K562 (cell line): Measurements from ENCODE around the gene ULK3. TPM values are rescaled to one million over a fixed set of nuclear protein-coding genes. Genes with fewer than 3 reads are reported as not detected.
A peak's percentile ranks its signal among the peaks of the same experiment; 100 is the strongest.

Experiments used
- BHLHE40 ChIP-seq: IDR thresholded peaks from 2 replicates; pipeline ENCODE4 v1.6.1; 2011; ENCODE audit warnings: low read length, improper control_type of control experiment
- E4F1 ChIP-seq: fragments of 250-450 bp; sonication (Bioruptor Pico); IDR thresholded peaks from 2 replicates; pipeline ENCODE4 v1.5.0; 2021; ENCODE audit warnings: mild to moderate bottlenecking, borderline replicate concordance
- GATAD2B ChIP-seq: fragments of 450-650 bp; IDR thresholded peaks from 2 replicates; pipeline ENCODE4 v1.6.1; 2017; ENCODE audit warnings: mild to moderate bottlenecking, borderline replicate concordance
- JUNB ChIP-seq: fragments of 450-650 bp; formaldehyde crosslinking; conservative IDR thresholded peaks from 2 replicates; pipeline ENCODE4 v1.4.0; 2020; ENCODE audit warnings: mild to moderate bottlenecking
- OTX1 ChIP-seq: fragments of 450-650 bp; formaldehyde crosslinking; IDR thresholded peaks from 2 replicates; pipeline ENCODE4 v1.4.0; 2022; ENCODE audit warnings: mild to moderate bottlenecking
- PRMT5 ChIP-seq: sonication (generic); formaldehyde crosslinking; IDR thresholded peaks from 2 replicates; pipeline ENCODE4 v1.5.0; 2020; ENCODE audit warnings: missing genetic modification reagents
- RHOXF2B ChIP-seq: fragments of 250-450 bp; sonication (Bioruptor Pico); conservative IDR thresholded peaks from 2 replicates; pipeline ENCODE4 v1.5.1; 2021
- RREB1 ChIP-seq: fragments of 250-450 bp; sonication (Bioruptor Pico); IDR thresholded peaks from 2 replicates; pipeline ENCODE4 v1.4.0; 2020
- SRF ChIP-seq, 2 experiments: fragments of 250-450, 450-650 bp in 1 of 2; sonication (Bioruptor Pico) in 1 of 2; sonication (generic) in 1 of 2; formaldehyde crosslinking; IDR thresholded peaks; 2 replicates each; pipeline versions ENCODE4 v1.5.0 to v1.5.1; 2020 to 2022; ENCODE audit warnings: mild to moderate bottlenecking in 1 of 2, missing genetic modification reagents in 1 of 2
- ZBTB2 ChIP-seq: fragments of 450-650 bp; IDR thresholded peaks from 2 replicates; pipeline ENCODE4 v1.6.1; 2016; ENCODE audit warnings: antibody characterized with exemption
- ZNF347 ChIP-seq: fragments of 450-650 bp; formaldehyde crosslinking; IDR thresholded peaks from 2 replicates; pipeline ENCODE4 v1.4.0; 2020; ENCODE audit warnings: low read depth, mild to moderate bottlenecking, moderate library complexity
- ZNF436 ChIP-seq: fragments of 250-450, 450-650 bp; sonication (Bioruptor Pico); formaldehyde crosslinking; IDR thresholded peaks from 2 replicates; pipeline ENCODE4 v1.7.0; 2020; ENCODE audit warnings: mild to moderate bottlenecking
- polyA plus RNA-seq, 8 experiments: library from polyadenylated mRNA; depleted of rRNA in 4 of 8; stranded (reverse) in 5 of 8; unstranded in 3 of 8; fragments of >200 nt; fragmentation: Nextera tagmentation in 2 of 8; fragmentation: Illumina TruSeq in 1 of 8; extraction: Ambion mirVana in 2 of 8; extraction: Trizol in 1 of 8; gene quantifications; 2 replicates each; pipeline versions ENCODE4 v1.2.1 to v1.2.3, GENCODE V29; 2011 to 2014; ENCODE audit warnings: inconsistent platforms in 1 of 8, missing spikeins in 1 of 8
- total RNA-seq, 7 experiments: library from RNA; depleted of rRNA in 6 of 7; stranded (reverse); fragments of >200 nt in 6 of 7; fragmentation: Illumina TruSeq in 2 of 7; extraction: Trizol in 2 of 7; gene quantifications; 2 replicates each; pipeline versions ENCODE4 v1.2.1 to v1.2.3, GENCODE V29; 2011 to 2021; ENCODE audit warnings: low replicate concordance in 1 of 7

The ULK3 gene
- total and polyA plus RNA-seq, 9 of the 15 experiments (the other 6 are each of a cell fraction or from before 2014, with no cell fraction given), result 0.68 to 68.0 (median 34.9) TPM

- TF ChIP-seq E4F1 (no peak), PRMT5 (CRISPR knock-in tag) (no peak), ZNF436 (no peak), RREB1 (CRISPR knock-in tag) (0 out of 2 replicates have a peak, but pooled peaks have one; percentile 31), OTX1 (CRISPR knock-in tag) (peak; percentile 80; the same call in 1 of the 2 replicates), GATAD2B (no peak), ZNF347 (CRISPR knock-in tag) (no peak), BHLHE40 (no peak), ZBTB2 (no peak), JUNB (no peak; the same call in 1 of the 2 replicates), RHOXF2B (CRISPR knock-in tag) (no peak), SRF (CRISPR knock-in tag; IDR thresholded peaks at IDR 0.05) (peak in 1 of 2 experiments; percentile 37; a peak in 1 of 4 replicates)
Observed at GRCh38 chr15:74873036-74873755, 30.2 kb upstream of the ULK3 start, which contains the start of gene SCAMP2 (continued).
